ENCODE data around the gene EXOSC9.

DNA sequence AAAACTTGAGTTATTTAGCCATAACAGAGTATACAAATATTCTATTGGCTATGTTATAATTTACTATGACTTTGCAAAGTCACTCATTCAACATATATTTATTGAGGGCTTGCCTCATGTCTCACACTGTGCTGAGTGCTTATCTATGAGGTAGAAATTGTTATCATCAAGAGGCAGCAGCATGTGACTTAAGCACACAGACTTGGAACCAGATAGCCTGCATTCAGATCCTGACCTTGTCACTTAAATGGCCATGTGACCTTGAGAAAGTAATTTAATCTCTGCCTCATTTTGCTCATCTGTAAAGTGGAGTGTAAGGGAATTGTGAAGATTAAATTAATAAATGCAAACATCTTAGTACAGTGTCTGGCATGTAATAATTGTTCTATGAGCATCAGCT, 10.1 kb upstream of the EXOSC9 start:
- no peak for TF ChIP-seq EZH2phosphoT487 (IDR thresholded peaks at IDR 0.05; ENCODE audit: insufficient read depth, low read depth)
- no peak for TF ChIP-seq EZH2 (IDR thresholded peaks at IDR 0.05; ENCODE audit: insufficient read depth, poor library complexity, severe bottlenecking)

Data from GM23248 (cell line).